HG03066 (cell line): ENCODE data around the gene TNFAIP3.
"Not testable (repeated sequence)": the region's sequence is repeated elsewhere in the genome, so short reads cannot be mapped to it uniquely, and the experiment has no call there.

Source experiments
- ATAC-seq: cut with Tn5 transposase; IDR thresholded peaks from one replicate; pipeline ENCODE4 v1.9.1; 2021; ENCODE audit warnings: low read depth; ENCODE audit not compliant: unreplicated experiment

The TNFAIP3 gene

GRCh38 chr6:137877113-137877512, 10.1 kb downstream of the TNFAIP3 start:
- ATAC-seq = no peak

GRCh38 chr6:137877606-137878005, 10.5 kb downstream of the TNFAIP3 start:
- ATAC-seq = no peak

GRCh38 chr6:137878029-137878428, 11.0 kb downstream of the TNFAIP3 start:
- no peak for ATAC-seq

GRCh38 chr6:137878486-137879285, 11.6 kb downstream of the TNFAIP3 start:
- no peak for ATAC-seq

GRCh38 chr6:137879299-137879698, 12.2 kb downstream of the TNFAIP3 start:
- ATAC-seq = no peak

- no peak for ATAC-seq
These were observed 13.1 kb downstream of the TNFAIP3 start for GRCh38 chr6:137879885-137880745.

GRCh38 chr6:137880746-137881521, 13.9 kb downstream of the TNFAIP3 start:
- no peak for ATAC-seq

- no peak for ATAC-seq
These were observed 14.4 kb downstream of the TNFAIP3 start for GRCh38 chr6:137881522-137881886.

GRCh38 chr6:137882225-137882961, 15.3 kb downstream of the TNFAIP3 start:
- ATAC-seq = no peak

GRCh38 chr6:137883400-137884148, 16.5 kb downstream of the TNFAIP3 start:
- no peak for ATAC-seq

- ATAC-seq = no peak
These were observed 17.3 kb downstream of the TNFAIP3 start for GRCh38 chr6:137884149-137884909.

- ATAC-seq = not testable (repeated sequence)
These were observed 17.8 kb downstream of the TNFAIP3 start for GRCh38 chr6:137884910-137885229.

- ATAC-seq = not testable (repeated sequence)
These were observed 19.2 kb downstream of the TNFAIP3 start for GRCh38 chr6:137886226-137886625.

GRCh38 chr6:137890983-137891537, 24.0 kb downstream of the TNFAIP3 start:
- ATAC-seq = no peak

GRCh38 chr6:137892271-137892708, 25.2 kb downstream of the TNFAIP3 start:
- no peak for ATAC-seq

GRCh38 chr6:137893181-137893580, 26.1 kb downstream of the TNFAIP3 start:
- ATAC-seq = no peak

- ATAC-seq = no peak
These were observed 26.7 kb downstream of the TNFAIP3 start for GRCh38 chr6:137893726-137894125.

GRCh38 chr6:137894378-137894777, 27.3 kb downstream of the TNFAIP3 start:
- ATAC-seq = not testable (repeated sequence)
